ENCODE data around the gene TNNI3K. TPM values are rescaled to one million over a fixed set of nuclear protein-coding genes. Genes with fewer than 3 reads are reported as not detected.
"Not testable (repeated sequence)": the region's sequence is repeated elsewhere in the genome, so short reads cannot be mapped to it uniquely, and the experiment has no call there.

TNNI3K gene
- 1 to 10 TPM in 4 of 5 donors, under 1 TPM in 1; 0.70 to 2.7 (median 1.3) TPM for polyA plus RNA-seq (ENCODE audit: insufficient read depth in 1 of 5, insufficient read length in 5 of 5, low replicate concordance in 1 of 5)
- long read RNA-seq, donor 1: 0 reads
- long read RNA-seq, donor 2: 0 reads
- long read RNA-seq, donor 3: 0 reads
- long read RNA-seq, donor 4: 0 reads
- long read RNA-seq, donor 5: 0 reads
- long read RNA-seq, donor 6: 0 reads
- long read RNA-seq, donor 7: 0 reads
- long read RNA-seq, donor 8: 0 reads

GRCh38 chr1:74235153-74235552 lies at the start of gene TNNI3K:
TNNI3K (plus strand) TSS chr1:74235387; CDS start chr1:74235452, 65 bp downstream.
- no peak for DNase-seq

GRCh38 chr1:74193908-74194307 lies 41.3 kb upstream of the TNNI3K start:
- no peak for DNase-seq

GRCh38 chr1:74195339-74195738 lies 39.8 kb upstream of the TNNI3K start:
- DNase-seq: no peak

GRCh38 chr1:74197255-74197654 lies 37.9 kb upstream of the TNNI3K start:
- DNase-seq: no peak

- peak; percentile 98 for DNase-seq
Measured at GRCh38 chr1:74197657-74198552, 37.3 kb upstream of the TNNI3K start, which contains the start of the genes FPGT and LRRIQ3. FPGT (plus strand) TSS chr1:74198242; CDS start chr1:74198279, 37 bp downstream. LRRIQ3 (minus strand) TSS chr1:74198176; CDS start chr1:74183684, 14,492 bp downstream.

GRCh38 chr1:74199504-74199903 lies 35.7 kb upstream of the TNNI3K start:
- no peak for DNase-seq

- no peak for DNase-seq
Measured at GRCh38 chr1:74205266-74205665, 29.9 kb upstream of the TNNI3K start.

GRCh38 chr1:74215229-74215628 lies 20.0 kb upstream of the TNNI3K start:
- DNase-seq: no peak

- no peak for DNase-seq
Measured at GRCh38 chr1:74222701-74223100, 12.5 kb upstream of the TNNI3K start.

GRCh38 chr1:74223453-74223852 lies 11.7 kb upstream of the TNNI3K start:
- no peak for DNase-seq

- DNase-seq: no peak
Measured at GRCh38 chr1:74236440-74236839, 1.3 kb downstream of the TNNI3K start.

- no peak for DNase-seq
Measured at GRCh38 chr1:74237035-74237434, 1.8 kb downstream of the TNNI3K start.

- no peak for DNase-seq
Measured at GRCh38 chr1:74237787-74238186, 2.6 kb downstream of the TNNI3K start.

GRCh38 chr1:74245168-74245772 lies 10.1 kb downstream of the TNNI3K start:
- no peak for DNase-seq

- DNase-seq: no peak
Measured at GRCh38 chr1:74246315-74246714, 11.1 kb downstream of the TNNI3K start.

- no peak for DNase-seq
Measured at GRCh38 chr1:74247881-74248528, 12.8 kb downstream of the TNNI3K start.

- not testable (repeated sequence) for DNase-seq
Measured at GRCh38 chr1:74253243-74253824, 18.1 kb downstream of the TNNI3K start.

GRCh38 chr1:74266001-74266400 lies 30.8 kb downstream of the TNNI3K start:
- DNase-seq: no peak

GRCh38 chr1:74271503-74271902 lies 36.3 kb downstream of the TNNI3K start:
- DNase-seq: no peak

GRCh38 chr1:74280642-74281396 lies 45.6 kb downstream of the TNNI3K start:
- no peak for DNase-seq

- no peak for DNase-seq
Measured at GRCh38 chr1:74286414-74286813, 51.2 kb downstream of the TNNI3K start.
